Mammary epithelial cell (primary cell): Measurements from ENCODE around the gene HSPA1L.

Experiments used
- EZH2 ChIP-seq: IDR thresholded peaks from 2 replicates; pipeline ENCODE4 v1.6.1; 2012; ENCODE audit warnings: low read length, inconsistent platforms, borderline replicate concordance
- TF ChIP-seq, protein P1 (sequence below), 2 donors: IDR thresholded peaks in 1 of 2; conservative IDR thresholded peaks in 1 of 2; 2 replicates each; pipeline ENCODE4 v1.5.1; 2011 to 2012; ENCODE audit warnings: inconsistent platforms in 2 of 2, low read length in 2 of 2, mild to moderate bottlenecking in 2 of 2, control low read depth in 1 of 2, low read depth in 1 of 2; ENCODE audit not compliant: insufficient read depth in 1 of 2; ENCODE audit errors: extremely low read depth in 1 of 2

DNA sequence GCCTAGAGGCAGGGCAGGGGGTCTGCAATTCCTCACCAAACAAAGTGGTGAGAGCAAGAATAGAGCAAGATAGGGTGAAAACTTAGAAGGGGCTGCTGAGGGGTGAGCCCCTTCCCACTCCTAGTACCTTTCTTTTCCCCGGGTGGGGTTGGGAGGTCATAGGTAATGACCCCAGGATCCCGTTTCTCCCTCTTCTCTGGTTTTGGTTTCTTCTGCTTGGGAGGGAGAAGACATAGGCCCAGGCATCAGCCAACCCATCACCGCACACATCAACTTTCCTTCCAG lies 23.1 kb downstream of the HSPA1L start:
- TF ChIP-seq, protein P1, sequence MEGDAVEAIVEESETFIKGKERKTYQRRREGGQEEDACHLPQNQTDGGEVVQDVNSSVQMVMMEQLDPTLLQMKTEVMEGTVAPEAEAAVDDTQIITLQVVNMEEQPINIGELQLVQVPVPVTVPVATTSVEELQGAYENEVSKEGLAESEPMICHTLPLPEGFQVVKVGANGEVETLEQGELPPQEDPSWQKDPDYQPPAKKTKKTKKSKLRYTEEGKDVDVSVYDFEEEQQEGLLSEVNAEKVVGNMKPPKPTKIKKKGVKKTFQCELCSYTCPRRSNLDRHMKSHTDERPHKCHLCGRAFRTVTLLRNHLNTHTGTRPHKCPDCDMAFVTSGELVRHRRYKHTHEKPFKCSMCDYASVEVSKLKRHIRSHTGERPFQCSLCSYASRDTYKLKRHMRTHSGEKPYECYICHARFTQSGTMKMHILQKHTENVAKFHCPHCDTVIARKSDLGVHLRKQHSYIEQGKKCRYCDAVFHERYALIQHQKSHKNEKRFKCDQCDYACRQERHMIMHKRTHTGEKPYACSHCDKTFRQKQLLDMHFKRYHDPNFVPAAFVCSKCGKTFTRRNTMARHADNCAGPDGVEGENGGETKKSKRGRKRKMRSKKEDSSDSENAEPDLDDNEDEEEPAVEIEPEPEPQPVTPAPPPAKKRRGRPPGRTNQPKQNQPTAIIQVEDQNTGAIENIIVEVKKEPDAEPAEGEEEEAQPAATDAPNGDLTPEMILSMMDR (conservative IDR thresholded peaks at IDR 0.05 in 1 of 2, IDR thresholded peaks at IDR 0.05 in 1 of 2; ENCODE audit: extremely low read depth in 1 of 2, insufficient read depth in 1 of 2, low read depth in 1 of 2, low read length in 2 of 2) = no peak
- no peak for TF ChIP-seq EZH2
